ENCODE data around the gene LBR.
A peak's percentile ranks its signal among the peaks of the same experiment; 100 is the strongest.

LBR gene

DNA sequence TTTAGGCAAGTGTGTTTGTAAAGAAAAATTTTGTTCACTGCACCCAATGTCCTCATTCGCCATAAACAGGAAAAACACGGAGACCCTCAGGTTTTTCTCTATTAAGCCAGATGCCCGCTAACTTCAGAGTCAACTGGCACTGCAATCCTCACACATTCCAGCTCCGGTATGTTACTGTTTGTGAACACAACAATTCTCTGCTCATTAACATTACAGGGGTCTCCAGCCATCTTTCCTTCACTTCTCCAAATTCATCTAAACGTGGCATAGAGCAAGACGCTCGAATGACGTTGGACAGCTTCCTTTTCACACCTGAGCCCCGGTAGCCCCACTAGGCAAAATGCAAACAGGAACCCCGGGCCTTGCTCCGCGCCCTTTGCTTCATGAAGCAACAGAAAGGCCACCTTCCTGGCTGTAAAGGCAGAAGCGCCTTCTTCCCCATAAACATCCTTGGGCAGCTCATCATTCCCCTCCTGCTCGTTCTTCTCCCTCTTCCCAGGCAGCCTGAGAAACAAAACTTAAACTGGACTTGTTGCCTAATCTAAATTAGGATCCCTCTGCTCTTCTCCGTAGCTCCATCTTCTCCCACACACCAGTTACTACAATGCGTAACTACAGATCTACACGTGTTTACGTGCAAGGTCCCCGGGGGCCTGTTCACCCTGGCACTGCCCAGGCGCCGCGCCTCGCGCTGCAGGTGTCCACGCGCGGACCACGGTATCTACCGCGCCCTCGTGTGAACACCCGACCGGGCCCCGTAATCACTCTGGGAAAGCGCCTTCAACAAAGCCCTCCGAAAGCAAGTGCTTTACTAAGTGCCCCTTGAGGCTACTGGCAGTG, 1.2 kb downstream of the LBR start:
- DNase-seq (ENCODE audit: insufficient read length, low spot score) (no peak), FAIRE-seq (peak; percentile 70)
- TF ChIP-seq POLR2AphosphoS5 (IDR thresholded peaks at IDR 0.05; ENCODE audit: low read depth, low read length) (no peak), SPI1 (IDR thresholded peaks at IDR 0.05; ENCODE audit: low read depth, low read length) (no peak), TAF1 (IDR thresholded peaks at IDR 0.05; ENCODE audit: low read depth, low read length) (no peak), POU2F2 (IDR thresholded peaks at IDR 0.05; ENCODE audit: low read depth, low read length) (no peak), PAX5 (IDR thresholded peaks at IDR 0.05; ENCODE audit: insufficient read depth, low read length, severe bottlenecking) (no peak)

DNA sequence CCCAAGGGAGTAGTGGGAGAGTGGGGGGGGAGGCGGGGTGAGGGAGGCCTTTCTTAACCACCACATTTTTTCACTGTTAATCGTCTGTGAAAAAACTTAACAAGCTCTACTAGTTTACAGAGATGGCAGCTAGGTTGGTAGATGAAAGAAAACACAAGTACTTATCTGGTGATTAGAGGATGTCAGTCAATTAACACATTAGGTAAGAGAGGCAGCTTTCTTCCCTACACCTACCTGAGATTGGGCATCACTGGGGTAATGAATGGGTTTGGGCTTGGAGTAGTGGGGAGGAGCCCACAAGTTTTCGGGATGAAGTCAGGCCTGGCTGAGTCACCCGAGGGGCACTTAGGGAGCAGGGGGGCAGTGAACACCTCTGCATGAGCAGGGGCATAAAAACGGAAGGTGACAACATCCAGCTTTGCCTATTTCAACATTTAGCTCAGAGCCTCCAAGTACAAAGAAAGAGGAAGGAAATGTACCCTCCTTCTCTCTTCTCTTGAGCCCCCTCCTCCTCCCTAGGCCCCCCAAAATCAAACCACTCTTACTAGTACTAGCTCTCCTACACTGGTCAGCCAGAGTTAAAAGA, 2.5 kb downstream of the LBR start:
- FAIRE-seq (peak; percentile 56), DNase-seq (ENCODE audit: insufficient read length, low spot score) (no peak)
- TF ChIP-seq POLR2AphosphoS5 (IDR thresholded peaks at IDR 0.05; ENCODE audit: low read depth, low read length) (no peak), TAF1 (IDR thresholded peaks at IDR 0.05; ENCODE audit: low read depth, low read length) (no peak), PAX5 (IDR thresholded peaks at IDR 0.05; ENCODE audit: insufficient read depth, low read length, severe bottlenecking) (no peak), POU2F2 (IDR thresholded peaks at IDR 0.05; ENCODE audit: low read depth, low read length) (no peak), SPI1 (IDR thresholded peaks at IDR 0.05; ENCODE audit: low read depth, low read length) (no peak), POLR2A (IDR thresholded peaks at IDR 0.05; ENCODE audit: low read depth, low read length) (no peak)

GRCh38 chr1:225424562-225425200, 3.2 kb downstream of the LBR start:
- TF ChIP-seq POU2F2 (IDR thresholded peaks at IDR 0.05; ENCODE audit: low read depth, low read length) (no peak), POLR2A (IDR thresholded peaks at IDR 0.05; ENCODE audit: low read depth, low read length) (no peak), PAX5 (IDR thresholded peaks at IDR 0.05; ENCODE audit: insufficient read depth, low read length, severe bottlenecking) (no peak), SPI1 (IDR thresholded peaks at IDR 0.05; ENCODE audit: low read depth, low read length) (no peak), POLR2AphosphoS5 (IDR thresholded peaks at IDR 0.05; ENCODE audit: low read depth, low read length) (no peak), TAF1 (IDR thresholded peaks at IDR 0.05; ENCODE audit: low read depth, low read length) (no peak)
- FAIRE-seq = no peak
- DNase-seq (ENCODE audit: insufficient read length, low spot score) = no peak

DNA sequence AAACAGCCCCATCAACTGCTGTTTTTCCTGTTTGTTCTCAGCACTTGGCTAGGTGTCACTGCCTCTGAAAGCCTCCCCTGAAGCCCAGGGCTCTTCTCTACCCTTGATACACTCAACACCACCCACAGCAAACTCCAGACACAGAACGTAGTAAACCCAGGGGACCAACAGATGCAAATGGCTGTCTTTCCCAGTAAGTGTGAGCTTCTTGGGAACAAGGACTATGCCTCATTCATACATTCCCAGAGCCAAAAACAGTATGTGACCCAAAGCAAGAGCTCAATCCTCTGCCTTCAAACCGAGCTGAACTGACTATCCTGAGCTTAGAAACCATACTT, 4.4 kb downstream of the LBR start:
- no peak for TF ChIP-seq PAX5 (IDR thresholded peaks at IDR 0.05; ENCODE audit: insufficient read depth, low read length, severe bottlenecking)
- TF ChIP-seq SPI1 (IDR thresholded peaks at IDR 0.05; ENCODE audit: low read depth, low read length) = no peak
- TF ChIP-seq POLR2AphosphoS5 (IDR thresholded peaks at IDR 0.05; ENCODE audit: low read depth, low read length) = no peak
- no peak for FAIRE-seq
- DNase-seq (ENCODE audit: insufficient read length, low spot score) = no peak

- DNase-seq (ENCODE audit: insufficient read length, low spot score) (no peak), FAIRE-seq (no peak)
Measured at GRCh38 chr1:225422795-225423517, 4.9 kb downstream of the LBR start.

GRCh38 chr1:225422031-225422605, 5.7 kb downstream of the LBR start:
- no peak for DNase-seq (ENCODE audit: insufficient read length, low spot score)
- TF ChIP-seq POLR2A (IDR thresholded peaks at IDR 0.05; ENCODE audit: low read depth, low read length) = no peak
- no peak for TF ChIP-seq POU2F2 (IDR thresholded peaks at IDR 0.05; ENCODE audit: low read depth, low read length)
- TF ChIP-seq TAF1 (IDR thresholded peaks at IDR 0.05; ENCODE audit: low read depth, low read length) = no peak
- TF ChIP-seq SPI1 (IDR thresholded peaks at IDR 0.05; ENCODE audit: low read depth, low read length) = no peak
- TF ChIP-seq PAX5 (IDR thresholded peaks at IDR 0.05; ENCODE audit: insufficient read depth, low read length, severe bottlenecking) = no peak
- TF ChIP-seq POLR2AphosphoS5 (IDR thresholded peaks at IDR 0.05; ENCODE audit: low read depth, low read length) = no peak
- FAIRE-seq = peak; percentile 5

More at GRCh38 chr1:225422795-225423517, 4.9 kb downstream of the LBR start:
- TF ChIP-seq TAF1 (IDR thresholded peaks at IDR 0.05; ENCODE audit: low read depth, low read length) (no peak), POLR2AphosphoS5 (IDR thresholded peaks at IDR 0.05; ENCODE audit: low read depth, low read length) (no peak), PAX5 (IDR thresholded peaks at IDR 0.05; ENCODE audit: insufficient read depth, low read length, severe bottlenecking) (no peak), POLR2A (IDR thresholded peaks at IDR 0.05; ENCODE audit: low read depth, low read length) (no peak), POU2F2 (IDR thresholded peaks at IDR 0.05; ENCODE audit: low read depth, low read length) (no peak), SPI1 (IDR thresholded peaks at IDR 0.05; ENCODE audit: low read depth, low read length) (no peak)

DNA sequence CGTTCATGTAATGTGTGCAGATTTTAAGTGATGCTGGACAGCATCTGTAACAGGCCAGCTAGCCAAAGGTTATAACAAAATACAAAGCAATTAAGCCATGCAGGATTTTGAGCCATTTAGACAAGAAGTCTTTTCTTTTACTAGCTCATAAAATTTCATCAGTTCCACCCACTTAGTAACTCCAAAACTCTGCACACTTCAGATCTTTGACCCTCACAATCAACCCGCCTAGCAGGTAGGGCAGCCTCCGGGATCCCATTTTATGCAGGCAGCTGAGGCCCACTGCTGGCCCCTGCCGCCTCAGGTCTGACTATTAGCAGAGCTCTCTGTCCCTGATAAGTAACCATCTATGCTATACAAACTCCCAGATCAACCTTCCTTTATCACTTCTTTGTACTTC, 9.2 kb downstream of the LBR start:
- no peak for DNase-seq (ENCODE audit: insufficient read length, low spot score)
- TF ChIP-seq PAX5 (IDR thresholded peaks at IDR 0.05; ENCODE audit: insufficient read depth, low read length, severe bottlenecking) (no peak), TAF1 (IDR thresholded peaks at IDR 0.05; ENCODE audit: low read depth, low read length) (no peak), POLR2A (IDR thresholded peaks at IDR 0.05; ENCODE audit: low read depth, low read length) (no peak), SPI1 (IDR thresholded peaks at IDR 0.05; ENCODE audit: low read depth, low read length) (no peak)
- FAIRE-seq = no peak

DNA sequence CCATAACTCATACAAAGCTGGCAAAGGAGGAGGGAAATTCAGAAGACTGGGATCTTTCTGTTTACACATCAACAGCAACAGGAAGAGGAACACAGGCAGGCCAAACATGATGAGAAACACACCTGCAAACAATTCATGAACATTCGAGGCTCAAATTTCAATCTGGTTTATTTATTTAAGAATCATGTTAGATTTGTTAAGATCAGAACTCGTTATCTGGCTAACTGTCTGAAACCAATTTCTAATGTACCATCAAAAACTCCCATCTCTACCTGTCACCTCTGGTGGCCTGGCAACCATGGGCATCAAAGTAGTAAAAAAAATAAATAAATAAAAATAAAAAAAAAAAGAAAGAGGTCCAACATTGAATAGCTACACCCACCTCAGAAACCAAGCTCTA, 9.8 kb downstream of the LBR start:
- DNase-seq (ENCODE audit: insufficient read length, low spot score) (no peak), FAIRE-seq (no peak)
- no peak for TF ChIP-seq POLR2A (IDR thresholded peaks at IDR 0.05; ENCODE audit: low read depth, low read length)
- TF ChIP-seq POLR2AphosphoS5 (IDR thresholded peaks at IDR 0.05; ENCODE audit: low read depth, low read length) = no peak
- no peak for TF ChIP-seq SPI1 (IDR thresholded peaks at IDR 0.05; ENCODE audit: low read depth, low read length)

Measured in GM12891 (cell line).